ENCODE data around the gene CSMD2.

CSMD2 gene

GRCh38 chr1:33516428-33516827 lies 648.6 kb downstream of the CSMD2 start:
- no peak for TF ChIP-seq TAF1 (IDR thresholded peaks at IDR 0.05; ENCODE audit: borderline replicate concordance, insufficient read depth, low read length)
- TF ChIP-seq POLR2AphosphoS5 (IDR thresholded peaks at IDR 0.05; ENCODE audit: low read depth, low read length): no peak
- TF ChIP-seq REST (IDR thresholded peaks at IDR 0.05; ENCODE audit: insufficient read depth in 1 of 2, low read depth in 2 of 2, low read length in 2 of 2): no peak
- no peak for TF ChIP-seq SIN3A (IDR thresholded peaks at IDR 0.05; ENCODE audit: borderline replicate concordance, insufficient read depth, low read length)
- no peak for TF ChIP-seq FOXP2 (optimal IDR thresholded peaks at IDR 0.05; ENCODE audit: borderline replicate concordance, extremely low read depth, extremely low read length, insufficient read depth)

DNA sequence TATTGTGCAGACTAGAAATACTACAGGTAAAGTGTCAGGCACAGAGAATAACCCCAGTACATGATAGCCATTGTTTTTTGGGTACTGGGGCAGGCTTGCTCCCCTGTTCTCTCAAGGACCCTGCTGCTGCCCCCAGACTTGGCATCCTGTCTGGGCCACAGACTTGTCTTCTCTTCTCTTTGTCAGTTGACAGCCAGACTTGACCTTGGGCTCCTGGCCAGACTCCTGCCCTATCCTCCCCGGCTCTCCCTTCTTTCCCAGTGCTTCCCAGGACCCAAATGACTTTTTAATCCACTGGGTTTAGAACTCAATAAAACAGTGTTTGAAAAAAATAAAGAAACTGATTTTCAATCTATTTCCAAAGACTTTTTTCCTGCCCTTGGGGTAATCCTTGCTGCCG lies 649.4 kb downstream of the CSMD2 start:
- TF ChIP-seq FOXP2 (optimal IDR thresholded peaks at IDR 0.05; ENCODE audit: borderline replicate concordance, extremely low read depth, extremely low read length, insufficient read depth): no peak
- TF ChIP-seq POLR2AphosphoS5 (IDR thresholded peaks at IDR 0.05; ENCODE audit: low read depth, low read length): no peak
- TF ChIP-seq TAF1 (IDR thresholded peaks at IDR 0.05; ENCODE audit: borderline replicate concordance, insufficient read depth, low read length): no peak
- TF ChIP-seq REST (IDR thresholded peaks at IDR 0.05; ENCODE audit: insufficient read depth in 1 of 2, low read depth in 2 of 2, low read length in 2 of 2): no peak
- TF ChIP-seq SIN3A (IDR thresholded peaks at IDR 0.05; ENCODE audit: borderline replicate concordance, insufficient read depth, low read length): no peak

DNA sequence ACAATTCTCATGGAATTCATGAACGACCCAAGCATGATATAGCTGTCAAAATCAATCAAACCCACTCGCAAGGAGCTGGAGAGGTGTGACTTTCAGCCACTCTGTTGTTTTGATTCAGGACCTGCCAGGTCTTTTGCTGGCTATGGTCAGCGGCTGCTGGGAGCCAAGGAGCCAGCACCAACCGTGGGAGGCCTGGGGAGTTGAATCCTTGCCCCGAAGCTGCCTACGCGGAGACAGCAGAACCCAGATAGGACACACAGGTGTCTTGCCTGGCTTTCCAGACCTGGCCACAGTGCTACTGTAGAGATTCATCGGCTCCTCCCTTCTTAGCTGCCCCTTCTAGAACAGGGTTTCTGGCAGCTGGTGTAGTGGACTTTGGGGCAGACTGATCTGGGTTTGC lies 649.9 kb downstream of the CSMD2 start:
- no peak for TF ChIP-seq TAF1 (IDR thresholded peaks at IDR 0.05; ENCODE audit: borderline replicate concordance, insufficient read depth, low read length)
- TF ChIP-seq SIN3A (IDR thresholded peaks at IDR 0.05; ENCODE audit: borderline replicate concordance, insufficient read depth, low read length): no peak
- TF ChIP-seq POLR2AphosphoS5 (IDR thresholded peaks at IDR 0.05; ENCODE audit: low read depth, low read length): no peak
- no peak for TF ChIP-seq FOXP2 (optimal IDR thresholded peaks at IDR 0.05; ENCODE audit: borderline replicate concordance, extremely low read depth, extremely low read length, insufficient read depth)
- no peak for TF ChIP-seq REST (IDR thresholded peaks at IDR 0.05; ENCODE audit: insufficient read depth in 1 of 2, low read depth in 2 of 2, low read length in 2 of 2)

DNA sequence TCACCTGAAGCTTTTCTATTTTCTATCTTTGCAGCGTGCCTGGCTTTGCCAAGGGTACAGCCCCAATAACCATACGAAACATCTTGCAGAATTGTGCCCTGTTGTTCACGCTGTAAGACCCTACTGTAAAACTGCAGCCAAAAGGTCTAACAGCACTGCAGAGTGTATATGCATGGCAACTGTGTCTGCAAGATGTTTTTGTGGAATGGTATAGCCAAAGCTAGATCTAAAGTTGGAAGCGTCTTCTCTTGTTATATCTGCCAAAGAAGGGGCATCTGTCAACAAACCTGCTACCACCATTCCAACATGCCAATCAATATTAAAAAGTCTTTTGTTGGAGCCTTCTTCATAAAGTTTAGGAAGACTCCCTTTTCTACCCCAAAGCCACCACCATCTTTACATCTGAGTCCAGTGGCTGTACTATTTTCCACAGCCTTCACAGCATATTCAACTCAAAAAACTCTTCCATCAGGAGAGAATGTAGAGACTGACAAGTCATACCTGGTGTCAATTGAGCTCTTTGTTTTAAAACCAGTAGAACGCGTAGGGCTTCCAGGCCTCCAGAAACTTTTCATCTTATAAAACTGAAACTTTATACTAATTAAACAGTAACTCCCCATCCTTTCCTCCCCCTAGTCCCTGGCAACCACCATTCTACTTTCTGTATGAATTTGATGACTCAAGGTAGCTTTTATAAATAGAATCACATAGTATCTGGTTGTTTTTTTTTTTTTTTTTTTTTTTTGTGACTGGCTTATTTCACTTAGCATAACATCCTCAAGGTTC lies 652.6 kb downstream of the CSMD2 start:
- TF ChIP-seq TAF1 (IDR thresholded peaks at IDR 0.05; ENCODE audit: borderline replicate concordance, insufficient read depth, low read length): no peak
- no peak for TF ChIP-seq FOXP2 (optimal IDR thresholded peaks at IDR 0.05; ENCODE audit: borderline replicate concordance, extremely low read depth, extremely low read length, insufficient read depth)
- no peak for TF ChIP-seq SIN3A (IDR thresholded peaks at IDR 0.05; ENCODE audit: borderline replicate concordance, insufficient read depth, low read length)
- no peak for TF ChIP-seq REST (IDR thresholded peaks at IDR 0.05; ENCODE audit: insufficient read depth in 1 of 2, low read depth in 2 of 2, low read length in 2 of 2)
- no peak for TF ChIP-seq POLR2AphosphoS5 (IDR thresholded peaks at IDR 0.05; ENCODE audit: low read depth, low read length)

All from PFSK-1 (cell line).